Effector memory CD4-positive, alpha-beta T cell (primary cell): ENCODE measurements around the gene LAMTOR1.

Experiments used
- DNase-seq, 3 donors: peaks; one replicate each; pipeline ENCODE4 v3.0.0-alpha.2; 2020
- H3K27ac ChIP-seq: 2 replicates; pipeline ENCODE4 v1.7.0; 2013; ENCODE audit warnings: mild to moderate bottlenecking, low read length, moderate library complexity; ENCODE audit not compliant: insufficient read depth, poor library complexity, severe bottlenecking
- H3K27me3 ChIP-seq: replicated peaks from 2 replicates; pipeline ENCODE4 v1.7.0; 2013; ENCODE audit warnings: mild to moderate bottlenecking, low read length; ENCODE audit not compliant: insufficient read depth, control insufficient read depth, poor library complexity, severe bottlenecking
- H3K36me3 ChIP-seq: 2 replicates; pipeline ENCODE4 v1.7.0; 2013; ENCODE audit warnings: mild to moderate bottlenecking, low read length, moderate library complexity; ENCODE audit not compliant: control insufficient read depth, insufficient read depth
- H3K4me1 ChIP-seq: 2 replicates; pipeline ENCODE4 v1.7.0; 2013; ENCODE audit warnings: low read length, mild to moderate bottlenecking; ENCODE audit not compliant: control insufficient read depth, insufficient read depth, poor library complexity, severe bottlenecking
- H3K4me3 ChIP-seq: 2 replicates; pipeline ENCODE4 v1.7.0; 2013; ENCODE audit warnings: low read length, low read depth, mild to moderate bottlenecking; ENCODE audit not compliant: insufficient read depth, poor library complexity, severe bottlenecking
- H3K9me3 ChIP-seq: 2 replicates; pipeline ENCODE4 v1.7.0; 2013; ENCODE audit warnings: mild to moderate bottlenecking, low read length, moderate library complexity; ENCODE audit not compliant: control insufficient read depth

Gene LAMTOR1

GRCh38 chr11:72120930-72121329 is 17.8 kb upstream of the LAMTOR1 start:
- Histone ChIP-seq H3K4me1 (no peaks in the 10 kb centered on the region), H3K27ac (no peak overlapping the region), H3K27me3 (peaks cover 3% of the 10 kb centered on the region), H3K9me3 (no peaks in the 10 kb centered on the region), H3K36me3 (no peaks in the 10 kb centered on the region), H3K4me3 (no peak overlapping the region)
- no peak for DNase-seq

DNA sequence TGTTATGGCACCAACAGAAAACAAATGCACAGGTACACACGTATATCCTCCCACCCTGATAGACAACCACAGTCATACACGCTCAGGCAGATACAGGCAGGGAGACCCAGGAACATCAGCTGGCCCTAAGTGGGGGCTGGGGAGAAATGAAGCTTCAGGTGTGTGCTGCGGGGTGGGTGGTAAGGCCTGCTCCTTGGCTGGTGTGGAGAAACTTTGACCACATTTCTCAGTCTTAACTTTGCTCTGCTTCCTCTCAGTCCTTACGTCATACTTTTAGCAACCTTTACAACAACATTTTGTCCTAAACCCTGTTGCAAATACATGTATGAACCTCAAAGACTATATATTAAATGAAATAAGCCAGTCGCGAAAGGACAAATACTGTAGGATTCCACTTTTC is 16.1 kb upstream of the LAMTOR1 start:
- no peaks in the 10 kb centered on the region for H3K4me1 ChIP-seq
- H3K9me3 ChIP-seq: no peaks in the 10 kb centered on the region
- no peak overlapping the region for H3K27ac ChIP-seq
- DNase-seq: no peak
- H3K27me3 ChIP-seq: peaks cover 3% of the 10 kb centered on the region
- H3K36me3 ChIP-seq: no peaks in the 10 kb centered on the region
- no peak overlapping the region for H3K4me3 ChIP-seq

GRCh38 chr11:72116019-72116755 is 13.1 kb upstream of the LAMTOR1 start:
- H3K36me3 ChIP-seq: no peaks in the 10 kb centered on the region
- H3K9me3 ChIP-seq: no peaks in the 10 kb centered on the region
- no peak overlapping the region for H3K27ac ChIP-seq
- H3K4me3 ChIP-seq: no peak overlapping the region
- peaks cover 15% of the 10 kb centered on the region for H3K4me1 ChIP-seq
- no peak for DNase-seq
- H3K27me3 ChIP-seq: no peaks in the 10 kb centered on the region

DNA sequence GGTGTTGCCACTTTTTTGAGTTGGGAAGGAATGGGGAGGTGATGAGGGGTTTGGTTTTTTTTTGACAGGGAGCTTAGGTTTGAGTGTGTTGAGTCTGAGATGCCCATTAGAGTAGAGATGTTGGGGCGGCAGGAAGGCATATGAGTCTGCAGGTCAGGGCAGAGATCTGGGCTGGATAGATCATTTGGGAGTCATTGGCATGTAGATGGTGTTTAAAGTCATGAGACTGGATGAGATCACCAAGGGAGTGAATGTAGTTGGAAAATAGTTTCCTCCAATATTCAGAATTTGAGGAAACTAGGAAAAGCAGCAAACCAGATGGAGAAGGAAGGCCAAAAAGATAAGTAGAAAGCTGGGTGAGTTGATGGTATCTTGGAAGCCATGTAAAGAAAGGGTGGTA is 11.5 kb upstream of the LAMTOR1 start:
- no peak overlapping the region for H3K4me3 ChIP-seq
- no peak for DNase-seq
- no peaks in the 10 kb centered on the region for H3K9me3 ChIP-seq
- no peak overlapping the region for H3K27ac ChIP-seq
- H3K36me3 ChIP-seq: peaks cover 4% of the 10 kb centered on the region
- no peaks in the 10 kb centered on the region for H3K27me3 ChIP-seq
- peaks cover 15% of the 10 kb centered on the region for H3K4me1 ChIP-seq

DNA sequence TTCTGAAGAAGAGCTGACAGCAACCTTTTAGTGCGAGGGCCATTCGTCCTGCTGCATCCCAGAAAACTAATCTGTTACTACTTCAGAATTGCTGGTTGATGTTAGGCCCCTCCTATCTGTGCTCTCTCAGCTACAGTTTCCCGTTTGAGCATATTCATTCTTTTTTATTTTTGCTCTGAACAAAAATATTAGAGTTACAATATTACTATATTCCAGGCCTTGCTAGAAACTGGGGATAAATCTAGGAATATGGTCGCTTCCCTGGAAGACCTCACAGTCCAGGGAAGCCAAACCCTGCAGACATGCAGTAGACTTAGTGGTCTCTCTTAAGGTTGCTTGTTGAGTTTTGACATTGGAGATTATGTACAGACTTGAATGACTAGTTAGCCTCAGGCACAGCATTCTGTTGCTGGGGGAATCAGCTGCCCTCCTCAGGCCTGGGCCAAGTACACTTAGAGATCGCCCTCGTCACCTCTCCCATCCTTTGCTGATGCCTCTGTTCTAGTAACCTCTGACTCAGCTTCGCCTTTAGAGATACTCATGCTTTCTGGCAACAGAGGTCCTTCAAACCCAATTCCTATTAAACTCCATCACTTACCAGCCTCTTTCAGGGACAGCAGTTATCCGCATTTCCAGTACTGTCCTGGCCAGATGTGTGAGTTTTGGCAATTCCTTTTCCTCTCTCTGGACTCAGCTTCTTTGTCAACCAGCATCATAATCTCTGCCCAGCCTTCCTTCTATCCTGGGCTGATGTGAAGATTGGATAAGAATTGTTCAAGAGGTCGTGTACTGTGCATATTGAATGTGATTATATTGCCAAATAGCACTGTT is 10.1 kb upstream of the LAMTOR1 start:
- H3K27ac ChIP-seq: peak overlapping the region; percentile 96

DNA sequence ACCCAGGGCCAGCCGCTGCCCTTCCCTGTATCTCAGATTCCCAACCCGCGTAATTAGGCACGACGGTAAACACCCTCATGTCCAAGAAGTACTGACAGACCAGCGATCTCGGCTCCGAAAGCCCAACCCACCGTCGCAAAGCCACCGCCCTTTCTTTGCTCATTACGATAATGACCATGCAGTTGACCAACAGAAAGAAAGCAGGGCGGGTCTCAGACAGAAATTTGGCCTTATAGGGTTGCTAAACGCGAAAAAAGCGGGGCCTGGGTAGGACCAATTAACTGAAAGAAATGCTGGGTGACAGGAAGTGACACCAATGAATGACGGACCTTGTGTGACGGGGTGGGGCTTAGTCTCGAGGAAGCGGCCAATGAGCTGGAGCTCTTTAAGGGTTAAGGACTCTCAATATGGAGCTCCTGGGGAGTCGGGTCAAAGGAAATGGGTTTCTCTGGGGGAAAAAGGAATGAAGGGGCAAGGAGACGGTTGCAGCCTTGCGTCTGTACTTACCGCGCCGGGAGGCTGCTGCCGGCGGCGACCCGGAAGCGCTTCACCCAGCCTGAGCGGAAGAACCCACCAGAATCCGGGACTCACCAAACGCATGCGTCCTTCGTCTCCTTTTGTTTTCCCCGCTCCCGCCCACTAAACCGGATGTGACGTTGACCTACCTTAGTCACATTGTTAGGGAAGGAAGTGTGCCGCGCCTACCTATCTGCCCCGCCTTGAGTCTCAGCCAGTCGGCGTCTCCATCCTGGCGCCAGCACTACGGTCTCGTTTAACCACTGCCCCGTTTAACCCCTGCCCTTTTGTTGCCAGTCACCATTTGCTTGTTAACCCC is 9.3 kb upstream of the LAMTOR1 start, which contains the start of gene ANAPC15:
TSS of gene ANAPC15 (minus strand) at position 553 of the 835 bp plus-strand sequence. CDS start 1,419 bp downstream, outside the sequence.
- Histone ChIP-seq H3K27me3 (no peaks in the 10 kb centered on the region), H3K36me3 (peaks cover 11% of the 10 kb centered on the region), H3K27ac (peak within 1 kb of the TSS; percentile 96), H3K9me3 (no peaks in the 10 kb centered on the region), H3K4me3 (peak within 1 kb of the TSS; percentile 86), H3K4me1 (peaks cover 15% of the 10 kb centered on the region)
- DNase-seq: peak; percentile 96 to 98 (median 98)

More for the DNA sequence above, 10.1 kb upstream of the LAMTOR1 start:
- Histone ChIP-seq H3K27me3 (no peaks in the 10 kb centered on the region), H3K36me3 (peaks cover 11% of the 10 kb centered on the region), H3K4me1 (peaks cover 15% of the 10 kb centered on the region), H3K9me3 (no peaks in the 10 kb centered on the region), H3K4me3 (peak overlapping the region; percentile 30)
- no peak for DNase-seq

GRCh38 chr11:72111300-72112142 is 8.4 kb upstream of the LAMTOR1 start:
- Histone ChIP-seq H3K4me1 (peaks cover 15% of the 10 kb centered on the region), H3K36me3 (peaks cover 11% of the 10 kb centered on the region), H3K27me3 (no peaks in the 10 kb centered on the region), H3K4me3 (peak overlapping the region; percentile 86), H3K9me3 (no peaks in the 10 kb centered on the region), H3K27ac (peak overlapping the region; percentile 96)
- no peak for DNase-seq

DNA sequence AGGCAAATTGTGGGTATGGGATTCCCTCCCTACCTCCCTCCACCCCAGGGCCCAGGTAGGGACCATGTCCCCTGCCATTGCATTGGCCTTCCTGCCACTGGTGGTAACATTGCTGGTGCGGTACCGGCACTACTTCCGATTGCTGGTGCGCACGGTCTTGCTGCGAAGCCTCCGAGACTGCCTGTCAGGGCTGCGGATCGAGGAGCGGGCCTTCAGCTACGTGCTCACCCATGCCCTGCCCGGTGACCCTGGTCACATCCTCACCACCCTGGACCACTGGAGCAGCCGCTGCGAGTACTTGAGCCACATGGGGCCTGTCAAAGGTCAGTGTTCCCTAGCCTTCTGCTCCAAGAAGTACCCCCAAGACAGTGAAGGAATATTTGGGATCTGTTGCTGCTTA is 2.8 kb upstream of the LAMTOR1 start, which contains the start of gene TOMT:
TSS of gene TOMT (plus strand) at position 37 of the 400 bp plus-strand sequence. CDS start at position 65, 28 bp downstream.
- H3K9me3 ChIP-seq: no peaks in the 10 kb centered on the region
- peaks cover 17% of the 10 kb centered on the region for H3K4me1 ChIP-seq
- H3K27me3 ChIP-seq: no peaks in the 10 kb centered on the region
- no peak for DNase-seq
- H3K4me3 ChIP-seq: no peak within 1 kb of the TSS
- peaks cover 11% of the 10 kb centered on the region for H3K36me3 ChIP-seq
- H3K27ac ChIP-seq: no peak within 1 kb of the TSS

- peaks cover 17% of the 10 kb centered on the region for H3K4me1 ChIP-seq
- peak overlapping the region; percentile 77 for H3K4me3 ChIP-seq
- H3K9me3 ChIP-seq: no peaks in the 10 kb centered on the region
- no peaks in the 10 kb centered on the region for H3K27me3 ChIP-seq
- H3K27ac ChIP-seq: peak overlapping the region; percentile 59
- DNase-seq: no peak
- H3K36me3 ChIP-seq: peaks cover 13% of the 10 kb centered on the region
These were observed 664 bp upstream of the LAMTOR1 start for GRCh38 chr11:72103754-72104167.
